Stimulated activated naive CD8-positive, alpha-beta T cell treated with anti-CD3 and anti-CD28 coated beads, Interleukin-15, Interleukin-2, amounts not matched to agents 100 U/mL and 50 U/mL, for 24 hours (primary cell): ENCODE results near the gene RLF.
"Not testable (repeated sequence)": the region's sequence is repeated elsewhere in the genome, so short reads cannot be mapped to it uniquely, and the experiment has no call there.

ENCODE experiments used
- ATAC-seq: fragments of 150-1000 bp; cut with Tn5 transposase; one replicate; pipeline ENCODE4 v1.10.0; 2021
- DNase-seq: peaks from one replicate; pipeline ENCODE4 v3.0.0; 2021

RLF gene

DNA sequence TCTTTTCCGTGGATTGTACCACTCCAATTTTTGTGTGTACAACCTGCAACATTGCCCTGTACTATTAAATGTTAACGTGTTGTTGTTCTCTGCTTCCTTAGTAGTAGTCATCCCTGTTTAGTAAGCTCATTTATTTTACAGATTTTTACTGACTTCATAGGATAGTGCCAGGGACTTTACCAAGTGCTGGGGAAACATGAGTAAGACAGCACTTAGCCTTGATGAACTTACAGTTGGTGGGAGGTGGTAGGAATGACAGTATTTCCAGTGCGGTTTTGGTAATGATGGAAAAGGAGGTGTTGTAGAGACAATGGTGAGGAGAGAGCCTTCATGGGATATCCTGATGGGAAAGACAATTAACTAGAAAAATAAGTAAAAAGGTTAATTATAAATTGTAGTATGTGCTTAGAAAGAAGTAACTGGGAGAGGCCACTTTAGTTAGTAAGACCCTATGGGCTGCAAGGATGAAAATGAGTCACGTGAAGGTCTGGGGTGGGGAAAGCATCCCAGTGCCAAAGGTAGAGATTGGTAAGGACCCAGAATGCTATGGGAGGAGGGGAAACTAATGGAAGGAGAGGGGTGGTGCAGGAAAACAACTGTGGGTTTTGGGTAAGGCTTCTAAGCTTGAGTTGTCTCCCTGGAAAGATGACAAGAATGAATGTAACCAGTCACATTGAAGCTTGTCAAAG, 1.7 kb downstream of the RLF start:
- DNase-seq (no peak), ATAC-seq (peak; percentile 62)

DNA sequence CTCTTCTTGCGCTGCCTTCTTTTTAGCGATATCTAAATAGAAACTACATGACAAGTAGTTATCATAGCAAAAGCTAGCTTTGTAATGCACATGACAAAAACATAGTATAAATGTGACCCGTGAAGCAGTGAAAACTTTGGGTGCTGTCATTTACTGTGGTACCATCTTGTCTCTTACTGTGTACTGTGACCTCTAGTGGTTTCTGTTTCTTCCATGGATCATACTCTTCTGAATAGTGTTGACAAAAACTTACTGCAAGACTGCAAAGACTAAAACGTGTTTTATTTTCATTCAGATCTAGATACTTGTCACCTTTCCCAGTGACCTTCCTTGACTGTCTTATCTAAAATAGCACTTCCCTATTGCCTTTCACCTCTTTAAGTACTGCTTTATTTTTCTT, 6.1 kb downstream of the RLF start:
- DNase-seq, result no peak
- ATAC-seq, result no peak

DNA sequence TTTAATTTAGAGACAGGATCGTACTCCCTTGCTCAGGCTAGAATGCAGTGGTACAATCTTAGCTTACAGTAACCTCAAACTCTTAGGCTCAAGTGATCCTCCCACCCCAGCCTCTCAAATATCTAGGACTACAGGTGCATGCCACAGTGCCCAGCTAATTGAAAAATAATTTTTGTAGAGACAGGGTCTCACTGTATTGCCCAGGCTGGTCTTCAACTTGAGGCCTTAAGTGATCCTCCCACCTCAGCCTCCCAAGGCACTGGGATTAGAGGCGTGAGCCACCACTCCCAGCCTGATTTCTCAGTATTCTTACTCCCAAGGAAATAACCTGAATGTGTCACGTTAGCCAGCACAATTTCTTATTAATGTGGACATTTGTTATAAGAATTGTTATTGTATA, 9.8 kb downstream of the RLF start:
- DNase-seq (no peak), ATAC-seq (no peak)

DNA sequence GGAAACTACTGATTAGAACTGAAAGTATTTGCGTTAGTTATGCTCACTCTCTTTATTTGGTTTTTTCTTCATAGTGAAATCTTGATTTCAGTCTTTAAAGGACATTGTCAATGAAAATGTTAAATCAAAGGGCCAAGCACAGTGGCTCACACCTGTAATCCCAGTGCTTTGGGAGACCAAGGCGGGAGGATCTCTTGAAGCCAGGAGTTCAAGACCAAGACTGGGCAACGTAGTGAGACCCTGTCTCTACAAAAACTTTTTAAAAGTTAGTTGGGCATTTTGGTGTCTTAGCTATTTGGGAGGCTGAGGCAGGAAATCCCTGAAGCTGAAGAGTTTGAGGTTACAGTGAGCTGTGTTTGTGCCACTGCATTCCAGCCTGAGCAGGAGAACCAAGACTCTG, 13.6 kb downstream of the RLF start:
- DNase-seq (no peak), ATAC-seq (no peak)

DNA sequence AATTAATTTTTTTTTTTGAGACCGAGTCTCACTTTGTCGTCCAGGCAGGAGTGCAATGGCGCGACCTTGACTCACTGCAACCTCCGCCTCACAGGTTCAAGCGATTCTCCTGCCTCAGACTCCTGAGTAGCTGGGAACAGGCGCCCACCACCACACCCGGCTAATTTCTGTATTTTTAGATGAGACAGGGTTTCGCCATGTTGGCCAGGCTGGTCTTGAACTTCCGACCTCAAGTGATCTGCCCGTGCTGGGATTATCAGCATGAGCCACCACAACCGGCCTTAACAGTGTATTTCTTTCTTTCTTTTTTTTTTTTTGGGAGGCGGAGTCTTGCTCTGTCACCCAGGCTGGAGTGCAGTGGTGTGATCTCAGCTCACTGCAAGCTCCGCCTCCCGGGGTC, 15.8 kb downstream of the RLF start:
- not testable (repeated sequence) for DNase-seq, ATAC-seq

DNA sequence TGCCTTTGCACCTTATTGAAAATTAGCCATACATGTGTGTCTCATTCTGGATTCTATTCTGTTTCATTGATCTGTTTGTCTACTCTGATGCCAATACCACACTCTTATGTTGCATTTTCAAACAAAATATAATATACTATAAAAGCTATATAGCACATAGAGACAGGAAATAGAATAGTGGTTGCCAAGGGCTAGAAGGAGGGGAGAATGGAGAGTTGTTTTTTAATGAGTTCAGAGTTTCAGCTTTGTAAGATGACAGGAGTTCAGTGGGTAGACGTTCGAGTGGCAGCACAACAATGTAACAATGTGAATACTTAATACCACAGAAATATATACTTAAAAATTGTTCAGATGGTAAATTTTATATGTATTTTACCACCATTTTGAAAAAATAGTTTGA, 17.0 kb downstream of the RLF start:
- no peak for DNase-seq
- no peak for ATAC-seq

DNA sequence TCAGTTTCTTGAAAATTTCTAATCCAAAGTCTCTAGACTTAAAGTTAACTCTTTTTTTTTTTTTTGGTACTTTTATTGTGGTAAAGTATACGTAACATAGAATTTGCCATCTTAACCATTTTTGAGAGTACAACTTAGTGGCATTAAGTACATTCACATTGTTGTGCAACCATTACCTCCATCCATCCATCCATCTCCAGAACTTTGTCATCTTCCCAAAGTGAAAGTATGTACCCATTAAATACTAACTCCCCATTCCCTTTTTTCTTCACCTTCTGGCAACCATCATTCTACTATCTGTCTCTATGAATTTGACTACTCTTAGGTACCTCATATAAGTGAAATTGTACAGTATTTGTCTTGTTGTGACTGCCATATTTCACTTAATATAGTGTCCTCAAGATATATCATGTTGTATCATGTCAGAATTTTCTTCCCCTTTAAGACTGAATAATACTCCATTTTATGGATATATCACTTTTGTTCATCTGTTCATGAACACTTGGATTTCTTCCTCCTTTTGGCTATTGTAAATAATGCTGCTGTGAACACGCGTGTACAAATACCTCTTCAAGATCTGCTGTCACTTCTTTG, 18.4 kb downstream of the RLF start:
- ATAC-seq, result no peak
- DNase-seq, result no peak

DNA sequence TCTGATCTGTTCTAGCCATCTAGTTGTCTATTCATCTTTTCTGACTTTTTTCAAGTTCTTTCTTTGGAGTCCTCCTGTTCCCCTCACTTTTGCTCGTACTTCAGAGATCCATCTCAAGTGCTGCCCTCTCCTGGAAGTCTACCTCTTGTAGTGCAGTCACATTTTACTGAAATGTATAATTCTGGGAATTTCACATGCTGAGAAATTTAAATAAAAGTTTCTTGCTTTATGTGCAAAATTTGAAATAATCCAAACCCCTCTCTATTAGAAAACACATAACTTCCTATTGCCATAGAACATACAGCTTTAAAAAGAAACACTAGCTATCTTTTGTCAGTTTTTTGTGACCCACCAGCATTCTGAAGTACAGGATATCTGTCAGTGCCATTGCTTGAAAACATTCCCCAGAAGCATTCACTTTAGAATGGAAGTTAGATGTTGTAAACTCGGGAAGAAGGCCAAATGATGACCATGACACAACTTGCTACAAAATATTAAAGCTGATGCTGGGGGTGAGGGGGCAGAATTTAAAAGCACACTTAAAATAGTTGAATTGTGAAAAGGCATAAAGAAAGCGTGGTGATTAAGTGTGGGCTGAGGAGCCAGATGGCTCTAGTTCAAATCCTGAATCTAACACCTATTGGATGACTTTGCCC, 22.0 kb downstream of the RLF start:
- peak; percentile 29 for DNase-seq
- ATAC-seq, result peak; percentile 33

DNA sequence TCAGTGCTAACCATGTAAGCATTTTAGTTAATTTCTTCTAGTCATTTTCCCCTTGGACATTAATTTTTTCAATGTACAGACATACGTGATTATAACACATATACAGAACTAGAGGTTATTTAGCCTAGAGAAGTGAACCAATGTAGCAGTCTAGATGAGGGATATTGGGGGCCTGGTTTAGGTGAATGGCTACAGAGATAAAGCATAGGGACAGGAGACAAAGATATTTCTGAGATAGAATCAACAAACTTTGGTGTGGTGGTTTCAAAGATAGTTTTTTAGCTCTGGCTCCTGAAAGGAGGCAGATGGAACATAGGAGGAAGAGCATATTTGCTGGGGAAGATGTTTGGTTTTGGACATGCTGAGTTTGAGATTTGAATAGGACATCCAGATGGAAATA, 23.0 kb downstream of the RLF start:
- DNase-seq (no peak), ATAC-seq (no peak)

DNA sequence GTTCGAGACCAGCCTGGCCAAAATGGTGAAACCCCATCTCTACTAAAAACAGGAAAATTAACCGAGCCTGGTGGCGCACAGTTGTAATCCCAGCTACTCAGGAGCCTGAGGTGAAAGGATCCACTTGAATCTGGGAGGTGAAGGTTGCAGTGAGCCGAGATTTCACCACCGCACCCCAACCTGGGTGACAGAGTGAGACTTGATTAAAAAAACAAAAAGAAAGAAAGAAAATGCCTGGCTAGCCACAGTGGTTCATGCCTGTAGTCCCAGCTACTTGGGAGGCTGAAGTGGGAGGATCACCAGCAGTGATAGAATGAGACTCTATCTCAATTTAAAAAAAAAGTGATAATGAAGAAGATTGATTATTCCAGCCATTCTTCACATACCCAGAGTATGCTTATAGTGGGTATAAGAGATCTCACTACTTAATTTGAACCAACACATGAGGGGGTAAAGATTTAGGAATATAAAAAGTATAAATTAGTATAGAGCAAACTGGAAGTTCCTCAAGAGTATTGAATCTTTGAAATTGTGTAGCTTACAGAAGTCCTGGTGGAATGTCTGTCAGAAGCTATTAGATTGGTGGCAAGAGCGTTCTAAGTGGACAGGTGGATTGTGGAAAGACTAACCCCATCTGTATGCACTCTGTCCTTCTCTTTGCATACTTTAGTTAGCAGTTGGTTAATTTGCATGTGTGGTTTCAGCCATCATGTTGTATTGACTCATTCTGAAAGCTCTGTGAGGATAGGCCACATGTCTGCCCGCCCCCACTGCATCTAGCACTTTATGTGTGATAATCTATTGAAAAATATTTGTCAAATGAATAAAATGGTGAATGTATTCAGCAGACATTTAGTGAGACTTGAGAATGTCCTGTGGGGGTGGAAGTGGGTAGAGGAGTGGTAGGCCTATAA, 25.0 kb downstream of the RLF start:
- DNase-seq (peak; percentile 62), ATAC-seq (peak; percentile 98)

DNA sequence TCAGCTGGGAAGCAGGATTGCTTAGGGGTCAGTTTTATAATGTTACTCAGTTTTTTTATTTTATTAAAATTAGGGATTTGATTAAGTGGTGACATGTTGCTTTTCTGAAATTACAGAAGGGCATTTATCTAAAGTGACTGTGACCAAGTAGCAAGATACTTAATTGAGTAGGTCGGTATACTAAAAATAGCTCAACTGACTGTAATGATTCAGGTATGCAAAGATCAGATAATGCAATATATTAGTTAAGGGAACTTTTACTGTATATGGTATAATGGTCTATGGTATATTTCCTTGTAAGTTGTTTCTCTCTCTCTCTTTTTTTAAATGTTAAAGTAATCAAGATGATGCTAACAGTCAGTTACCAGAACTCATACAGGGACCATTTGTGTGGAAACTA, 26.2 kb downstream of the RLF start:
- no peak for ATAC-seq
- no peak for DNase-seq

DNA sequence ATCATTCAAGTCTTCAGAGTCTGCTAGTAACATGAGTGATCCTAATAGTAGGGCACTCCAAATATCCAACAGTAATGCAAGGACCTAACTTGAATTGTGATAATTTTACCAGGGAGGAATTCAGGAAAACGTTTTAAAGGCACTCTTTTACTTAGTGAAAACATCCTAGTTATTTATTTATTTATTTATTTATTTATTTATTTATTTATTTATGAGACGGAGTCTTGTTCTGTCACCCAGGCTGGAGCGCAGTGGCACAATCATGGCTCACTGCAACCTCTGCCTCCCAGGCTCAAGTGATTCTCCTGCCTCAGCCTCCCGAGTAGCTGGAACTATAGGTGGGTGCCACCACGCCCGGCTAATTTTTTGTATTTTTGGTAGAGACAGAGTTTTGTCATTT, 33.5 kb downstream of the RLF start:
- not testable (repeated sequence) for DNase-seq, ATAC-seq

DNA sequence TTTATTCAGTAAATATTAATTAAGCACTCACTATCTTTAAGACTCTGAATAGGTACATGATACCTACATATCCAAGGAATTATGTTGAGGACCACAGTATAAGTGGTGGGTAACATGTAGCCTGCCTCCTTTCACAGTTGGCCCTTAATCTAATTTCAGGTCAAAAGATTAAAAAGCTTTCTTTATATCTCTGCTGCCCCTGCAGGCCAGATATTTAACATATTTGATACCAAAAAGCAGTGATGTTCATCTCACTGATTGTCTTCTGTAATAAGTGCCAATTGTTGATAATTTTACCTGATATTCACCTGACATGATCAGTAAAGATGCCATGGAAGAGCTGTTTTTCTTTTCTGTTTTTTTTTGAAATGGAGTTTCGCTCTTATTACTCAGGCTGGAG, 36.5 kb downstream of the RLF start:
- ATAC-seq, result no peak

DNA sequence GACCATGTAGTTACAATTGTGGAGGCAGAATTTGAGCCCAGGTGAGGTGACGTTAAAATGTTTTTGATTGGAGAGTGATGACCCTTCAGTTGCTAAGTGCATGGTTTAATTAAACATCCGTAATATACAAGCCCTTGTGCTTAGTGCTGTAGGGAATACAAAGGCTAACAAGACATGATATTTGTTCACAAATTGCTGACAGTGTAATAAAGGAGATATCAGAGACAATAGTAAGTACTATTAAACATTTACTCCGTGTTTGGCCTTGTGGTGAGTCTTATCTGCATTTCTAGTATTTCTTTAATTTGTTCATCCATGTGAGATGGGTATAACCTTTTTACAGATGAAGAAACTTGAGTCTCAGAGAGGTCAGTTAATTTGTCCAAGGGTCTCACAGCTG, 37.9 kb downstream of the RLF start:
- ATAC-seq, result no peak
- DNase-seq, result no peak

More for the DNA sequence above, 36.5 kb downstream of the RLF start:
- DNase-seq, result no peak

DNA sequence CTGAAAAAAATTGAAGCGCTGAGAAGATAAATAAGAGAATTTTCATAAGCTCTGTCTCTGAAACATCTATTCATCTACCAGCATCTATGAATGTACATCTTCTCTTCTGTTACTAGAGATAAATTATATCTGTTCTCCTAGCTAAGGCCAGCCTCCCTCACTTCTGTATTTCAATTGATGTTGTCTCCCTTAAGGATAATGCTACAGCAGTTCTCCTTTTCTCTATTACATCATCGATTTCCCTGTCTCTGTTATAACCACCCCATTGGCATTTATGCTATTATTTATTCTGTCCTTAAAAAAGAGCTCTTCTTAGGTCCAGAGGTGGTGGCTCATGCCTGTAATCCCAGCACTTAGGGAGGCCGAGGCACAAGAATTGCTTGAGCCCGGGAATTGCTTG, 43.7 kb downstream of the RLF start:
- DNase-seq (no peak), ATAC-seq (no peak)

DNA sequence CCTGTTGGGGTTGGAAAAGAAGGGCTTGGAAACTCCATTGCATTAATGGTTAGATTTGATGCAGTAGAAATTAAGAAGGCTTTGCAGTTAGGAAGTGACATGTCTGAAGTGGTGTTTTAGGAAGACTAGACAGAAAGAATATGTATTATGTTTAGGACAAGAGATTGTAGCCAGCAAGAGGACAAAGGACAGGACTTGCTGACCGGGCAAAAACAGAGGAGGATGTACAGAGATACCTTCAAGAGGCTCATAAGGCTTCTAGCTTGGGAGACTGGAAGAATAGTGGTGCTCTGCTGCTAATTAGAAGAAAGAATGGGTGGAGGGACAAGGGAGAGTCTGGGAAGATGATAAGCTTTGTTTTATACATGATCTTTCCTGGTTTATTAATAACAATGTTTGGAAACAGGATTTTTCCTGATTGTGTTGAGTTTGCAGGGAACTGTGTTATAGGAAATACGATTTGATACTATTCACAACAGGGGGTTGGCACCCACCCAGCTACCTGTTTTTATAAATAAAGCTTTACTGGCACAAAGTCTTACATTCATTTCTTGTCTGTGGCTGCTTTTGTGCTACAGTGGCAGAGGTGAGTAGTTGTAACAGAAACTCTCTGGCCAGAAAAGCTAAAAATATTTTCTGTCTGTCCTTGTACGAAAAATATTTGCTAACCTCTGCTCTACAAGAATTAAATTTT, 49.5 kb downstream of the RLF start:
- ATAC-seq (no peak), DNase-seq (no peak)

DNA sequence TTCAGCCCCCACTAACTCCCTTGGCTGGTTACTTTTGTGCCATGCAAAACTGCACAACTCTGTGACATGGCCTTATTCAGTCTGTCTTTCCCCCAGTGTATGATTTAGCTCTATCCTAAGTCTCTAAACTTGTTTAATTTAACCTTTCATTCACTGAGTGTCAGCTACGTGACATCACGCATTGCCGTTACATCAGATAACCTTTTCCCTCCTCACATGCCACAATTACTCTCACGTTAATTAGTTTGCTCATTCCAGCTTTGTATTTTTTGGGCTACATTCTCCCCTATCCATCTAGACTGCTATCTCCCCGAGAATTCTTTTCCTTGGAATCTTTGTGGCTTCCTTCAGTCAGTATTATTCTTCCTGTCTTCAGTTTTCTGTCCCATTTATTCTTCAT, 57.1 kb downstream of the RLF start:
- no peak for ATAC-seq
- DNase-seq, result no peak

DNA sequence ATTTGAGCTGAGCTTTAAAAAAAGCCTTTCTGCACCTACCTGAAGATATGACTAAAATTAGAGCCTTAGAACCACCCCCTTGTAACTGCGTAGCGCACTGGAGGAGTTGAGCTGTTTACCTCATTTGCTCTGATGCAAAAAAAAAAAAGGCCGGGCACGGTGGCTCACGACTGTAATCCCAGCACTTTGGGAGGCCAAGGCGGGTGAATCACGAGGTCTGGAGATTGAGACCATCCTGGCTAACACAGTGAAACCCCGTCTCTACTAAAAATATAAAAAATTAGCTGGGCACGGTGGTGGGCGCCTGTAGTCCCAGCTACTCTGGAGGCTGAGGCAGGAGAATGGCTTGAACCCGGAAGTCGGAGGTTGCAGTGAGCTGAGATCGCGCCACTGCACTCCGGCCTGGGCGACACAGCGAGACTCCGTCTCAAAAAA, 60.3 kb downstream of the RLF start:
- DNase-seq, ATAC-seq: not testable (repeated sequence)

DNA sequence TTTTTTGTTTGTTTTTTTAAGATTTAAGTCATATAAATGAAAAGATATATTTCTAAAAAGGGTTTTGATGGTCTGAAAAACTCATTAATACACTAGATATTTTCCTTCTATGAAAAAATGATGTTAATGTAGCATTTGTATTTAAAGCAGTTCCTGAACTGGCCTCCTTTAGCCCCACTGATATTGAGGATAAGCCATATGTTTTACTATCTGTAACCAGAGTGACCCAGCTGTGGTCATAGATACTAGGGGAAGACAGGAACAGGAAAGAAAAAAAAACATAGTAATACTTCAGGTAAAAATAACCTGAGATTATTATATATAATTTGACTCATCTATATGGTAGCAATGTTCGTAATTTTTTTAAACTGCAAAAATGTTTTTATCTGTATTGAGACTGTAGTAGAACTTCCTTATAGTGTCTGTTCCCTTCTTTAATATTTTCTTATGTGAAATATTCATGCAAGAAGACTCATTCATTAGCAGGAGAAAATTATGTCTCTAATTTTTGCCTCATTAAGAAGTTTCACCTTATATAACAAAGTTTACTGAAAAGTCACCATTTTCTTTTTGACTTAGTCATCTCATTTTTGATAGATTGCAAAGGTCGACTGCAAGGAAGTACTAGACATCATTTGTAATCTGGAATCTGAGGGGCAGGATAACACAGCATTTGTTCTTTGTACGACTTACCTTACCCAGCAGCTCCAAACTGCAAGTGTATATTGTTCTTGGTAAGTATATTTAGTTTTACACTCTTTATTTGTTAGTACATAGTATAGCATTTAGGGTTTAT, 61.0 kb downstream of the RLF start:
- DNase-seq, result no peak
- no peak for ATAC-seq

DNA sequence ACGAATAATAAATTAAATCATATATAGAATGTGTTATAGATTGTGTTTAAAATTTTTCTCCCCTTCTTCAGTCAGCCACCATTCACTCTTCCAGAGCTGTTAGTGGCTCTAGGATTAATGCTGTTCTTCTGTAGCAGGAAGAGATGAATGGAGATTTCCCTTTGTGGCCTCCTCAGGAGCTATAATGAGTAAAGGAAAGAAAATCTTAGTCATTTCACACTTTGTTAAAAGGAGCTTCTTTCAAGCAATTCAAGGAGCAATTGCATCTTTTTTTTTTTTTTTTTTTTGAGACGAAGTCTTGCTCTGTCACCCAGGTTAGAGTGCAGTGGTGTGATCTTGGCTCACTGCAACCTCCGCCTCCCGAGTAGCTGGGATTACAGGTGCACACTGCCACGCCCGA, 62.9 kb downstream of the RLF start:
- no peak for DNase-seq

DNA sequence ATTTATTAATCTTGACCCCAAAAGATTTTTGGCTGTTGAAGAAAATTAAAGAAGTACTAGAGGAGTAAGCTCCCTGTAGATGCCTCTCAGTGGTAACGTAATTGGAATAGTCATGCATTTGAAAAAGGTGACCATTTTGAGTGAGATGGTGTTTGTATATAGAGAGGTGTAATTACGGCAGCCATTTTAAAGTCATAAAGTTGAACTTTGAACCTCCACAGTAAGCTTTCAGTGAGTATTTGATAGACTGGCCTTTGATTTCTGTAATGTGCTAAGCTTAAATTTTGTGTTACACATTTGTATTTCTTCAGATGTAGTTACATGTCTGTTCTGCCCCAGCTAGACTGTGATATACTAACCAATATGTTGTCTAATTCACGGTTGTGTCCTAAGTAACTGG, 65.0 kb downstream of the RLF start:
- ATAC-seq (no peak), DNase-seq (no peak)

More for the DNA sequence above, 62.9 kb downstream of the RLF start:
- ATAC-seq, result peak; percentile 89
